Uterus (tissue), 4 donors: ENCODE results near the gene ZC3H7A. TPM values are rescaled to one million over a fixed set of nuclear protein-coding genes. Genes with fewer than 3 reads are reported as not detected.
A peak's percentile ranks its signal among the peaks of the same experiment; 100 is the strongest.

ENCODE experiments used
- DNase-seq, 2 donors: peaks; one replicate each; pipeline ENCODE4 v3.0.0-alpha.2; 2019 to 2020
- H3K27ac ChIP-seq, 2 donors: fragments of 200-600 bp; sonication (generic); 1 replicate in 1 of 2; 2 replicates in 1 of 2; pipeline ENCODE4 v1.5.1; 2016 to 2018
- H3K27me3 ChIP-seq, 2 donors: fragments of 200-600 bp; sonication (generic); one replicate each; pipeline ENCODE4 v1.5.1; 2018 to 2019; ENCODE audit warnings: control low read depth in 1 of 2
- H3K36me3 ChIP-seq, 2 donors: fragments of 200-600 bp; sonication (generic); one replicate each; pipeline ENCODE4 v1.5.1; 2019; ENCODE audit warnings: control low read depth in 1 of 2
- H3K4me1 ChIP-seq, 2 donors: fragments of 200-600 bp; sonication (generic); one replicate each; pipeline ENCODE4 v1.5.1; 2018 to 2019; ENCODE audit warnings: control low read depth in 1 of 2
- H3K4me3 ChIP-seq, 2 donors: fragments of 200-600 bp; sonication (generic); 1 replicate in 1 of 2; 2 replicates in 1 of 2; pipeline ENCODE4 v1.5.1; 2018 to 2019; ENCODE audit warnings: mild to moderate bottlenecking in 1 of 2
- H3K9me3 ChIP-seq, 2 donors: fragments of 200-600 bp; sonication (generic); one replicate each; pipeline ENCODE4 v1.5.1; 2019; ENCODE audit warnings: control low read depth in 1 of 2
- POLR2A ChIP-seq, 2 donors: fragments of 450-650 bp; IDR thresholded peaks; one replicate each; pipeline ENCODE4 v1.6.1; 2016; ENCODE audit warnings: antibody characterized with exemption in 2 of 2, mild to moderate bottlenecking in 1 of 2, moderate library complexity in 1 of 2
- intact Hi-C: fragments of 100-400 bp; cut with DNase I; formaldehyde crosslinking; loops from one replicate; pipeline ENCODE4 v1.15.1; 2023; ENCODE audit warnings: low total_unique reads
- total RNA-seq, 4 donors: library from RNA; depleted of rRNA in 3 of 4; stranded (reverse); fragments of >200 nt in 3 of 4; gene quantifications; one replicate each; pipeline versions ENCODE4 v1.1.0 to v1.2.4, GENCODE V29; 2014 to 2023
- TF ChIP-seq, protein P1 (sequence below), 4 experiments: fragments of 200-600 bp in 2 of 4; fragments of 450-650 bp in 2 of 4; sonication (generic) in 2 of 4; IDR thresholded peaks; one replicate each; pipeline ENCODE4 v1.5.1; 2016 to 2019; ENCODE audit warnings: antibody characterized with exemption in 4 of 4, mild to moderate bottlenecking in 2 of 4, moderate library complexity in 1 of 4
- donor health status: DM: yes; HTN: yes; CAD: no.

The ZC3H7A gene
- total RNA-seq, 4 donors from 2014 or later: 40.9 to 91.2 (median 67.5) TPM

DNA sequence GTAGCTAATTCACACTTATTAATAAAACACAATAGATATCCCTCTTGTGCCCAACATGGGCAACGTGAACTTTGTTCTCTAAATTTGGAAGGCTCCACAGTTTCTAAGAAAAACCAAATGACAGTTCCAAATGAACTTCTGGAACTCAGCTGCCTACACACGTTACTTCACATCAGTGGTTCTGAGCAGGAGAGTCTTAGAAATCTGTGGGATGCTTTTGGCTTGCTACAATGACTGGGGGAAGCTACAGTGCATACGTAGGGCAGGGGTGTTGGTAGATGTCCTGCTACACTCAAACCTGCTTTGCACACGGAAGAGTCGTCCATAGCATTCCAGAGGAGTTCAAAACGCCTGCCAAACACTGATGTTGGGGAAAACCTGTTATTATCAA is 62.4 kb downstream of the ZC3H7A start:
- Histone ChIP-seq H3K4me1 (peaks cover 0 to 4% of the 10 kb centered on the region in 2 donors), H3K9me3 (no peaks in the 10 kb centered on the region), H3K27me3 (no peaks in the 10 kb centered on the region), H3K27ac (peak overlapping the region; percentile 1 to 77), H3K4me3 (no peak overlapping the region), H3K36me3 (no peaks in the 10 kb centered on the region)
- DNase-seq: no peak
- intact Hi-C loops: no loop called here
- TF ChIP-seq, protein P1, sequence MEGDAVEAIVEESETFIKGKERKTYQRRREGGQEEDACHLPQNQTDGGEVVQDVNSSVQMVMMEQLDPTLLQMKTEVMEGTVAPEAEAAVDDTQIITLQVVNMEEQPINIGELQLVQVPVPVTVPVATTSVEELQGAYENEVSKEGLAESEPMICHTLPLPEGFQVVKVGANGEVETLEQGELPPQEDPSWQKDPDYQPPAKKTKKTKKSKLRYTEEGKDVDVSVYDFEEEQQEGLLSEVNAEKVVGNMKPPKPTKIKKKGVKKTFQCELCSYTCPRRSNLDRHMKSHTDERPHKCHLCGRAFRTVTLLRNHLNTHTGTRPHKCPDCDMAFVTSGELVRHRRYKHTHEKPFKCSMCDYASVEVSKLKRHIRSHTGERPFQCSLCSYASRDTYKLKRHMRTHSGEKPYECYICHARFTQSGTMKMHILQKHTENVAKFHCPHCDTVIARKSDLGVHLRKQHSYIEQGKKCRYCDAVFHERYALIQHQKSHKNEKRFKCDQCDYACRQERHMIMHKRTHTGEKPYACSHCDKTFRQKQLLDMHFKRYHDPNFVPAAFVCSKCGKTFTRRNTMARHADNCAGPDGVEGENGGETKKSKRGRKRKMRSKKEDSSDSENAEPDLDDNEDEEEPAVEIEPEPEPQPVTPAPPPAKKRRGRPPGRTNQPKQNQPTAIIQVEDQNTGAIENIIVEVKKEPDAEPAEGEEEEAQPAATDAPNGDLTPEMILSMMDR (IDR thresholded peaks at IDR 0.05): no peak
- no peak for TF ChIP-seq POLR2A (IDR thresholded peaks at IDR 0.05)

DNA sequence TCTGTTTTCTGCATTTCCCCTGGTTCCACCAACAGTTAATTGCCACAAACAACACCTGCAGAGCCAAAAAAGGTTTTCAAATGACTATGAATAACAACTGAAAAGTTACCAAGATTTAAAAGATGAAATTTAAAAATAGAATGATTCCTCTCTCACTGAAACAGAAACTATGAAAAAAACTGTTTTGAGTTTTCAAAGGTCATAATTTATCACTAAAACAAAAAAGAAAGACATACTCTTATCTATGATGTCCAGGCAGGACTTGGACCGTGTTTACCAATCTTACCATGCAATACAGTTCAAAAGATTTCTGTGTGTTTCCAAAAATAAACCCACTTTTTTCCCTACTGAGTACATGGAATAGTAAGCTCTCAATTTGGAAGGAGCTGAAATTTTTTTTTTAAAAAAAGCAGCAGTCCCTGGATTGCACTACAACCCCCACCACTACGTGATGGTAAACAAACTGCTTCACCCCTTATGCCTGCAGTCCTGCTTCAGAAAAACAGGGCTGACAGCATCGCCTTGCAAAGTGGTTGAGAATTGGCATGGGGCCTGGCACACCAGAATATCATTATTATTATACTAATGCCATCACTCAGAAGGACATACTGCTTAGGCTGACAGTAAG is 62.9 kb downstream of the ZC3H7A start:
- intact Hi-C loops: no loop called here
- H3K27ac ChIP-seq: peak overlapping the region; percentile 1 to 77
- no peak for TF ChIP-seq POLR2A (IDR thresholded peaks at IDR 0.05)
- TF ChIP-seq, protein P1 (IDR thresholded peaks at IDR 0.05): no peak
- H3K9me3 ChIP-seq: no peaks in the 10 kb centered on the region
- no peaks in the 10 kb centered on the region for H3K27me3 ChIP-seq
- DNase-seq: no peak
- H3K4me1 ChIP-seq: peaks cover 0 to 4% of the 10 kb centered on the region in 2 donors
- H3K36me3 ChIP-seq: no peaks in the 10 kb centered on the region
- no peak overlapping the region for H3K4me3 ChIP-seq

DNA sequence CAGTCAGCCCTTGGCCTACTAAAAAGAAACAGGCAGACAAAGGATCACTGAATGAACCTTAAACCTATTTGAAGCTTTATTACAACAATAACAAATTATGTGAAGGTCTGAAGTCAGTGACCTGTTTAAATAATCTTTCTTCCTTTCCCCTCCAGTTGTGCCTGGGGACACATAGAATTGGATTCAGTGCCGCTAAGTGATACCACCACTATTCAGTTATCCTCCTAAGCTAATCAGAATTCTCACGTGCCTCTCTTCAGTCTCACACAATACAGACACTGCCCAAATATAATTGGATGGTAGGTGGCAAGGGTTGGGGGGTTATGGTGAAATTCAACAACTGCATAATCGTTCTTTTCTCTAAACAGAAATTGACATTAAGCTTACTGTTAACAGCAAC is 65.8 kb downstream of the ZC3H7A start:
- Histone ChIP-seq H3K9me3 (no peaks in the 10 kb centered on the region), H3K4me3 (no peak overlapping the region), H3K27ac (no peak overlapping the region), H3K27me3 (no peaks in the 10 kb centered on the region), H3K4me1 (no peaks in the 10 kb centered on the region), H3K36me3 (no peaks in the 10 kb centered on the region)
- intact Hi-C loops: no loop called here
- no peak for DNase-seq
- TF ChIP-seq POLR2A (IDR thresholded peaks at IDR 0.05): no peak
- TF ChIP-seq, protein P1 (IDR thresholded peaks at IDR 0.05): no peak

DNA sequence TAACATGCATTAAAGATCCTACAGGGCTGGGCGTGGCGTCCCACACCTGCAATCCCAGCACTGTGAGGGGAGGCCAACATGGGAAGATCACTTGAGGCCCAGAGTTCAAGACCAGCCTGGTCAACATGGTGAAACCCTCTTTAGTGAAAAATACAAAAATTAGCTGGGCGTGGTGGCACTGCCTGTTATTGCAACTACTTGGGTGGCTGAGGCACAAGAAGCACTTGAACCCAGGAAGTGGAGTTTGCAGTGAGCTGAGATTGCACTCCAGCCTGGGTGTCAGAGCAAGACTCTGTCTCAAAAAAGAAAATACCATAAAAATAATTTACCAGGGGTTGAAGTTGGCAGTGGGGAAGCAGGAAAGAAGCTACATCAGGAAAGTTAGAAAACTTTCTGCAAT is 67.3 kb downstream of the ZC3H7A start:
- no peaks in the 10 kb centered on the region for H3K36me3 ChIP-seq
- H3K27ac ChIP-seq: no peak overlapping the region
- H3K9me3 ChIP-seq: no peaks in the 10 kb centered on the region
- no peaks in the 10 kb centered on the region for H3K4me1 ChIP-seq
- no peak for DNase-seq
- TF ChIP-seq, protein P1 (IDR thresholded peaks at IDR 0.05): no peak
- no peak for TF ChIP-seq POLR2A (IDR thresholded peaks at IDR 0.05)
- H3K4me3 ChIP-seq: no peak overlapping the region
- intact Hi-C loops: no loop called here
- H3K27me3 ChIP-seq: no peaks in the 10 kb centered on the region

DNA sequence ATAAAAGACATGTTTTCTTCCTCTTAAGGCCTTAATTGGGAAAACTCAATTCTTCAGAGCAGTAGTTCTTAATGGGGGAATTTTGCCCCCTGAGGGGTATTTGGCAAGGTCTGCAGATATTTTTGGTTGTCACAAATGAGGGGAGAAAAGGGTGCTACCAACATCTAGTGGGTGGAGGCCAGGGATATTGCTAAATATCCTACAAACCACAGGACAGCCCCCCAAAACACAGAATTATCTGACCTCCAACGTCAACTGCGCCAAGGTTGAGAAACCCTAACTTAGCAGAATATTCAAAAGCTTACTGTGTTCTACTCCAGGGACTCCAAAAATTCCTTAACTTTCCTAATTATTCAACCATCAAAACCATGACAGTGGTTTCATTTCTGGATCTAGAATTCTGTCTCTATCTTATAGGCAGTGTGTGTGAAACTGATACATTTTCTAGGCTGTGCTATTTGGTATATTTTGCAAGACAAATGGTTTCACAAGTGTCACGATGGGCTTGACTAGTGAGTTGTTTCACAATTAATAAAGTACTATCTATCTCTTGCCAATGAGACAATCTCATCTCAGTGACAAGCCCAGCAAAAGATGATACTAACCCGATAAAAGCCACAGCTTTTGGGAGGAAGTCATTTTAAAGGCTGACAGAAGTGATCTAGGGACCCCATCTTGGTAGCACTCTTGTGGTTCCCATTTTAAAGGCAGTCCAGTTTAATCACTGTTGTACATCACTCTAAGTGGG is 69.1 kb downstream of the ZC3H7A start:
- TF ChIP-seq, protein P1 (IDR thresholded peaks at IDR 0.05): no peak
- no peak for TF ChIP-seq POLR2A (IDR thresholded peaks at IDR 0.05)
- intact Hi-C loops: no loop called here
- Histone ChIP-seq H3K4me1 (no peaks in the 10 kb centered on the region), H3K4me3 (no peak overlapping the region), H3K27ac (no peak overlapping the region), H3K27me3 (no peaks in the 10 kb centered on the region), H3K36me3 (no peaks in the 10 kb centered on the region), H3K9me3 (no peaks in the 10 kb centered on the region)
- DNase-seq: no peak
